ENCODE data around the gene NPAS3.

DNA sequence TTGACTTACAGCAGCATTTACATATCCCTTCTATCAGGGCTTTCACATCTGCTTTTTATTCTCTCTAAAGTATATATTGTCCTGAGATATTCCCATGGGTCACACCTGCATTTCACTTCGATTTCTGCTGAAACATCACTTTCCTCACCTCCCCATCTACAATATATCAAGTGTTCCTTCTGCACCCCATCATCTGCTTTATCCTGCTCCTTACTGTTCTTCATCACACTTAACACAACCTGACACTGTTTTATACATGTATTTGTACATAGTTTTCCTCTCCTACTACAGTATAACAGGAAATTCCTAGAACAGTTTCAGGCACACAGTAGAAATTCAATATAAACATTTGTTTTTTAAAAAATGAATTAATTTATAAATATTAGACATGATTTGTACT lies 809.1 kb downstream of the NPAS3 start:
- TF ChIP-seq, protein P1, sequence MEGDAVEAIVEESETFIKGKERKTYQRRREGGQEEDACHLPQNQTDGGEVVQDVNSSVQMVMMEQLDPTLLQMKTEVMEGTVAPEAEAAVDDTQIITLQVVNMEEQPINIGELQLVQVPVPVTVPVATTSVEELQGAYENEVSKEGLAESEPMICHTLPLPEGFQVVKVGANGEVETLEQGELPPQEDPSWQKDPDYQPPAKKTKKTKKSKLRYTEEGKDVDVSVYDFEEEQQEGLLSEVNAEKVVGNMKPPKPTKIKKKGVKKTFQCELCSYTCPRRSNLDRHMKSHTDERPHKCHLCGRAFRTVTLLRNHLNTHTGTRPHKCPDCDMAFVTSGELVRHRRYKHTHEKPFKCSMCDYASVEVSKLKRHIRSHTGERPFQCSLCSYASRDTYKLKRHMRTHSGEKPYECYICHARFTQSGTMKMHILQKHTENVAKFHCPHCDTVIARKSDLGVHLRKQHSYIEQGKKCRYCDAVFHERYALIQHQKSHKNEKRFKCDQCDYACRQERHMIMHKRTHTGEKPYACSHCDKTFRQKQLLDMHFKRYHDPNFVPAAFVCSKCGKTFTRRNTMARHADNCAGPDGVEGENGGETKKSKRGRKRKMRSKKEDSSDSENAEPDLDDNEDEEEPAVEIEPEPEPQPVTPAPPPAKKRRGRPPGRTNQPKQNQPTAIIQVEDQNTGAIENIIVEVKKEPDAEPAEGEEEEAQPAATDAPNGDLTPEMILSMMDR (IDR thresholded peaks at IDR 0.05): no peak
- TF ChIP-seq POLR2A (IDR thresholded peaks at IDR 0.05) (no peak), POLR2AphosphoS5 (IDR thresholded peaks at IDR 0.05) (no peak)
